ENCODE measurements around the gene ARCN1.
"Not testable (repeated sequence)": the region's sequence is repeated elsewhere in the genome, so short reads cannot be mapped to it uniquely, and the experiment has no call there.

Gene ARCN1

GRCh38 chr11:118607401-118608359, 35.5 kb downstream of the ARCN1 start, which contains the start of gene PHLDB1:
PHLDB1 (plus strand) TSS chr11:118607615; CDS start chr11:118613837, 6,222 bp downstream.
- peak; percentile 42 for DNase-seq

DNA sequence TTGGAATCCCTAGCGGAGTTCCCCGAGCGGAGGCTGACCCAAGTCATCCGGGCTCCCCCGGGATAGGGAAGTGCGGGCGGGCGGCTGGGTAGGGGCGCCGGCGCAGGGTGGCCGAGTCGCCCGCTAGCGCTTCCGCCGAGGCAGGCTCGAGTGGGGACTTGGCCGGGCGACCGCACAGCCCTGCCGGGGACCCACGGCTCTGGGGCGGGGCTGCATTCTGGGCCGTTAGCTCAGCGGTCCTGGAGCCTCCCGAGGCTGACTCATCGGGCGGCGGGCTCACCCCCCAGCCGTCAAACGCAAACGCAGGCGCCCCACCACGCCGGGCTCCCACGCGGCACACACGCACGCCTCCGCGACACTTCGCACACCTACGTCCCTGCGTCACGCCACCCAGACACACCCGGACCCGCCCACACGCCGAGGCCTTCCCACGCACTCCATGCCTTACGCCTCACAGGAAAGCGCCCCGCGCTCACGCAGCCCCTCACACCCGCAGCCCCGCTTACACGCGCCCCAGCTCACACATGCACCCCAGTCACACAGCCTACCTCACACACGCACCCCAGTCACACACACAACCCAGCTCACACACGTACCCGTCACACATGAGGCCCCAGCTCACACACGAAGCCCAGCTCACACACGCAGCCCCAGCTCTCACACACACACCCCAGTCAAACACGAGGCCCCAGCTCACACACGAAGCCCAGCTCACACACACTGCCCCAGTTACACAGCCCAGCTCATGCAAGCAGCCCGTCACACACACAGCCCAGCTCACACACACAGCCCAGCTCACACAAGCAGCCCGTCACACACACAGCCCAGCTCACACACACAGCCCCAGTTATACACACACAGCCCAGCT, 36.4 kb downstream of the ARCN1 start:
- DNase-seq, result peak; percentile 87

- DNase-seq, result no peak
Observed at GRCh38 chr11:118609380-118610224, 37.4 kb downstream of the ARCN1 start.

DNA sequence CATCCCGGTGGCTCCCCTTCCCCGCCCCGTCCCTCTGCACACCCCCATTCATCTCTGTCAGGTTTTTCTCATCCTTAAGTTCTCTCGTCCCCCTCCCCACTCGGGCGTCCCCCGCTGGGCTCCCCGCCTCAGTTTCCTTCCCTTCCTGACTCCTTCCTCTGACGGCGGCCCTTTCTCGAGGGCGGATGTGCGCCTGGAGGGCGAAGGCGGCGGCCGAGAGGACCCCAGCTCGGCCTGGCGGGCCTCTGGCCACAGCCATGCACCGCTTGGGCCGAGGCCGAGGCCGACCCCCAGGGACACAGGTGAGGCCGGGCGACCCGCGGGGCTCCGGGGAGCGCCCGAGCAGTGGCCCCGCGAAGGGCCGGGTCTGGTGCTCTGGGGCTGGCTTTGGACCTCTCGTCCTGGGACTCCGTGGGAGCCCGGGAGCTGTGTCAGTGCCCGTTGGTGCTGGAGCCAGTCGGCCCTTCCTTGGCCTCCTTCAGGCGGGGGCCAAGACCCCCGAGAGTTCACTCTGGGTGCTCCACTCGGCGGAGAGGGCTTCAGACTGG, 38.1 kb downstream of the ARCN1 start:
- no peak for DNase-seq

GRCh38 chr11:118610773-118611432, 38.7 kb downstream of the ARCN1 start:
- DNase-seq, result peak; percentile 84

DNA sequence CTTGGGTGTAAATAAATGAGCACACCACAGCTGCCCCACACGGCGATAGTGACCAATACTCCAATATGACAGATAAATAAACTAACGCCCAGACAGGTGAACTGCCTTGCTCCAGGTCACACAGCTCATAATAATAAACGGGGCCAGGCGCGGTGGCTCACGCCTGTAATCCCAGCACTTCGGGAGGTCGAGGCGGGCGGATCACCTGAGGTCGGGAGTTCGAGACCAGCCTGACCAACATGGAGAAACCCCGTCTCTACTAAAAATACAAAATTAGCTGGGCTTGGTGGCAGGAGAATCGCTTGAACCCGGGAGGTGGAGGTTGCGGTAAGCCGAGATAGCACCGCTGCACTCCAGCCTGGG, 39.2 kb downstream of the ARCN1 start:
- not testable (repeated sequence) for DNase-seq

DNA sequence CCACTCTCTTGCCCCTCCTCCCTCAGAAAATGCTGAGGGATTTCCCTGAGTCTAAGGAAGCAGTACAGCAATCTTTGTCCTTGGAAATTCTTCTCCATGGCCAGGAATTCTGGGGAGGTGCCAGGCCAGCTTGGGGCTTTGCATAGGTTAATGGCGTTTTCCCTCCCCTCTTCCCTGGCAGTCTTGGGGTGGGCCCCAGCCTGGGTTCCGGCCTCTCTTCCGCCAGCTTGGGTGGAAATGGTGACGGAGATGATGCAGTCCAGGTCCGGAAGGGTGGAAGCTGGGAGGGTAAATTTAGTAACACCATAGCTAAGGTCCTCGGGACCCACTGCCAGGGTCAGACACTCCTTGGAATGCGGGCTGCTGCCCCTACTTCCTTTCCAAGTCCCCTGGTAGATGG, 40.2 kb downstream of the ARCN1 start:
- no peak for DNase-seq

- no peak for DNase-seq
Observed at GRCh38 chr11:118614511-118614910, 42.3 kb downstream of the ARCN1 start.

GRCh38 chr11:118615282-118615975, 43.2 kb downstream of the ARCN1 start:
- DNase-seq, result no peak

DNA sequence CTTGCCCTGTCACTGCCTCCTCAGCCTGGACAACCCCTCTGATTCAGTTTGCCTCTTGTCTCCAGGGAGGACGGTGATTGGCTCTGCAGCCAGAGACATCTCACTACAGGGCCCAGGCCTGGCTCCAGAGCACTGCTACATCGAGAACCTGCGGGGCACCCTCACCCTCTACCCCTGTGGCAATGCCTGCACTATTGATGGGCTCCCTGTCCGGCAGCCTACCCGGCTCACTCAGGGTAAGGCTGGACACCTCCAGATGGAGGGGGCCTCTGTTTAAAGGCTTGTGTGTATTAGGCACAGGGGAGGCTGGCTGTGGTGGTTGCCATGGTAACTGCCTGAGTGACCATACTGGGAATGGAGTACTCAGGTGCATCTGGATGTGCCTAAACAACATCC, 43.8 kb downstream of the ARCN1 start:
- DNase-seq, result no peak

DNA sequence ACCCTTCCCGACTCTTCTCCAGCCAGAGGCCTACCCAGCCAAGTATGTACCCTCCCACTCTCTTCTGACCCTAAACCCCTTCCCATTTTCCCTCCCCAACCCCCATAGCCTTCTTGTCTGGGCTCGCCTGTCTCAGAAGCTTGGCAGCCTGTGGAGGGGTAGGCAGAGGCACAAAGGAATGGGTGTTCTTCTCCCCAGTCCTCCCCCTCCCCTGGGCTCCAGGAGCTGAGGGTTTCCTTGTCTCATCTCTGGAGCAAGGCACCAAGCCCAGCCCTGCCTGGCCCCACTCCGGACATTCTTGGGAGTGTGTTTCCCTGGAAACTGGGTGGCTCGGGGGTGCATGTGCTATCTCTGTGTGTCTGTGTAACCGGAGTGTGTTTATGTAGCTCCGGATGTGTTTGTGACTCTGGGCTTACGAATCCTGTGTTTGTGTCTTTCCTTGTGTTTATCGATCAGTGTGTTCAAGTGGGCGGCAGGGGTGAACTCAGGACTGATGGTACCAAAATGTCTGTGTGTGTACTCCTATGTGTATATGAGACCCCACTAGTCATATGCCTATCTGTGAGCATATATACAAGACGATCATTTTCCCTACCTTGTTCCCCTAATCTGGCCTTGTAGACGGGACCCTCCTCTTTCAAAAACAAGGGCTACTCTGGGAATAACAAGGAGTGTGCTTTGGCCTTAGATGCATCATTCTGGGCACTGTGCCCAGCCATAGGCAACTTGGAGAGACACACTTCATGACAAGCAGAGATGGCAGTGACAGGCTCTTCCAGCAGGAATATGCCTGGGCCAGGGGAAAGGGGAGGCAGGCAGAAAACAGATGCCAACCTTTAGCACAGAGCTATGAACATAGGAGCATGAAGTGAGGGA, 46.1 kb downstream of the ARCN1 start:
- no peak for DNase-seq

GRCh38 chr11:118618991-118619375, 46.8 kb downstream of the ARCN1 start:
- DNase-seq, result no peak

DNA sequence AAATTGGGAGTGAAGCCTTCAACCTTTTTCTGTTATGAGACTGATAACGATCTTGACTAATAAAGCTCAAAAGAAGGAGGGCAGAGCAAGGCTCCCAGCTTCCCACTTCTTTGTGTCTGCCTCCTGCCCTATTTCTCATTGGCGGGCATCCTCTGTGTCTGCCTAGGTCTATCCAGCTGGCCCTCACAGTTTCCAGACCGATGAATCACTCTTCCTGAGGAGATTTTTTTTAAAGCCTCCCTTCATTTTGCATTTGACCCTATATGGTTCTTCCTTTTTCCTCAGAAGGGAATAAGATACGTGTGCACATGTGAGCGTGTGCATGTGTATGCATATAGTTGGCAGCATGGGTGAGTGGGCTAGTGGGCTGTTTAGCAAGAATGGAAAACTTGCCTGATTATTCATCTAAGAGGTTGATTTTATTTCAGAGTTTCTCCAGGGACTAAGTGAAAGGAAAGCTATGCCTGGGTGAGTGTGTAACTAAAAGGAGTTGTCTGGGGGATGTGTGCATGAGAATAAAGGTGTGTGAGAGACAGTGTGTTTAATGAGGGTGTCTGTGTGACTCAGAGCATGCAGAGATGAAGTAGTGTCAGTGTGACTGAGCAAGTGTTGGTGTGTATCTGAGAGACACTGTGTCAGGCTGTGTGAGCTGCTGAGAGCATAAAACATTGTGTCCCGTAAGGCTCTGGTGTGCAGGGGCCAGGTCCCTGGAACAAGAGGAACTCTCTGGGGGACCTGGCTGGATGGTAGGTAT, 47.4 kb downstream of the ARCN1 start:
- DNase-seq, result no peak

DNA sequence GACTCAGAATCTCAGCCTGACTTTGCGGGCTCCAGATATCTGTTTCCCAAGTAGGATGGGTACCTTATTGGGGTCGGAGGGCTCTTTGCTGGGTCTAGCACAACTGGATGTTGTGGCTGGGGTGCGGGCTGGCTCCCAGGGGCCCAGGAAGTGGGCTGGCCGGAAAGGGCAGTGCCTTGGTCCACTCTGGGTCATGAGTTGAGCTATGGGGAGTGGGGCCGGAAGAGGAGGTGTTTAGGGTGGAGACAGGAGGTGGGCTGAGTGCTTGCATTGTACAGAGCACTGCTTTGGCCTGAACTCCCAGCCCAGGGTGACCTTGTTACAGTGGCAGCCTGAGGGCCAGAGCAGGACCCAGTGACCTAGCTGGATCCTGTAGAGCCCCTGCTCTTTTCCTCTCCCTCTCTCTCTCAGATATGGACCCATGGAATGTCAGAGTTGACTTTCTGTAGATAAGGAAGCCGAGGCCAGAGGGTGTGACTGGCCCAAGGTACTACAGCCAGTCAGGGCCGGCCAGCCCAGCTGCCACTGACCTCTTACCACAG, 48.4 kb downstream of the ARCN1 start:
- no peak for DNase-seq

DNA sequence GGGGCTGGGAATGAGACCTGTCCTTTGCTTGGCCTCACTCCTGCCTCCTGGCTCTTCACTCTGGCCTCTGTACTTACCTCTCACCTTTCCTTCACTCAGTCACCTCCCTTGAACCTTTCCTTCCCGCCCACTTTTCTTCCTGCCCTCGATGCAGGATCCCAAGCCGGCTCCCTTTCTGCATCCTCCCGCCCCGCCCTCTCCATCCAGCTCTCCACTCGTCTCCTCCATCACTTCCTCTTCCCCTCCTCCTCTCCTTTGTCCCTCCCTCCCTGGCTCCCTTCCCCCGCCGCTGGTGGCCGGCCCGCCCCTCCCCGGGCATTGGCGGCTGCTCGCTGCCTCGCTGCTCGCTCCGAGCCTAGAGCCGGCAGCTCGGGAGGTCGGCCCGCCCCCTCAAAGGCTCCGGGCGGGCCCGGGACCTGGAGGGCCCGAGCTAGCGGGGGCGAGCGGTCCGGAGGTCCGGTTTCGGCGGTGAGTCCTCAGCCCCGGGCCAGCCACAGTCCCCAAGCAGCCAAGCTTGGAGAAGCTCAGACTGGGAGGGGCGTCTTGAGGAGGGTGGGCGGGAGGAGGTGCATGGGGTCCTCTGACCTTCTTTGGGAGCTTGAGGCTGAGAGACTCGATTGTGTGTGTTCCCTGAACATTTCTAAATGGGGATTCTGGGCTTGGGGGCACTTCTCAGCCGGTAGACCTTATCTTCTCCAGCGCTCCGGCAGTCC, 49.0 kb downstream of the ARCN1 start:
- no peak for DNase-seq

DNA sequence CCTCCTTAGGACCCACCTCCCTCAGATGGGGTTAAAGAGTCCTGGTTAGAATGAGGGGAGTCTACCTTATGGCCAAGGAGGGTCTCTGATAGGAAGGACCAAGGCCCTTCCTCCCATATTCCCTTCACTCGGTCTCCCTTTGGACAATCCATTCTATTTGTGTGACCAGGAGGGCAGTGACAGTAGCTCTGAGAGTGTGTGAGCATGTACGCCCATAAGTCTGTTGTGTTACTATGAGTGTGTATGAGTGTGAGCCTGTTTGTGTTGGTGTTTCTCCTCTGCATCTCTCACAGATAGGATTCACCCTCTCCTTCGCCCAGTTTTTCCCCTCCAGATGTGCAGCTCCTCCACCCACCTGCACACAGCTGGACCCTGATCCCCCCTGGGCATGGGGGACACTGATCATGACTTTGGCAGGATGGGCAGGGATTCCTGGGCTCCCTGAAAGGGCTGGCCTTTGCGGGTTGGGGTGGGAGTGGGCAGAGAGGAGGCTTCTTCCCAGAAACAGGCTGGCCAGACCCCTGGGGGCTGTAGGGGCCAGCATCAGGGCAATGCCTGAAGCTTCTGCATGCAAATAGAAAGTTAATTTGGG, 49.7 kb downstream of the ARCN1 start:
- DNase-seq, result no peak

DNA sequence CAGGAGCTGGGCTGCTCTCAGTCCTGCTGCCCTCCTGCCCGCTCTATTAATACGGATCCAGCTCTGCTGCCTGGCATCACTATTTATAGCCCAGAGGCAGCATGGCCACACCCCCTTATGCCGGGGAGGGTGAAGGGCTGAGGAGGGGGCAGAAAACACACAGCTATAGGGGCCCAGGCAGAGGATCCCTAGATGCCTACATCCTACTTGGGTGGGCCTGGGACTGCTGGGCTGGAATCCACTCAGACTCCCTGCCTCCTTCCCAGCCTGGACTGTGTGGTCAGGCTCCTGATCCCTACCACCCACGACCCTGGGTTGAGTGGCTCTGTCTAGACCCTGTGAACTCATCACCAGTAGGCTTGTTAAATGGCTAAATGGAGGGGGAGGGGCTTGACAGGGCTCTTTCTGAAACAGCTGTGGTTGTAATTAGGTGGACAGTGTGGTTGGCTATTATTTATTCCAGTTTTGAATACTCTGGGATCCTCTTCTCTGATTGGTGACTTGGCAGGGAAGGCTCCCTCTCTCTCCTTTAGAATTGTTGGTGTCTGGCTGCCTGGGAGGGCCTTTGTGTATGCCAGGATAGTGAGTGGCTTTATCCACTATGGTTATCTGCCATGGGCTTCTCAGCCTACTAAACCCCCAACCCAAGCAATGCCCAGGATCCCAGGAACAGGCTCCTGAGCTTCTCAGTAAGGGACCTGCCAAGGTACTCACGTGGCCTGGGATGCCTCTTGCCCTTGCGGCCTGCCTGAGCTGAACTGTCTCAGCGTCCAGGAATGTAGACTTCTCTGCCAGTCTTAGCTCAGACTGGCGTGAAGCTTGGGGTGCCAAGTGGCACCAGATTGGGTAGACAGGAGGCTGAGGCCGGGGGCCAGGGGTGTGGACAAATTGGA, 50.4 kb downstream of the ARCN1 start:
- no peak for DNase-seq
